ENCODE results near the gene EFR3B. TPM values are rescaled to one million over a fixed set of nuclear protein-coding genes. Genes with fewer than 3 reads are reported as not detected.

Gene EFR3B
- total and polyA plus RNA-seq, 9 donors = 0.36 to 4.5 (median 1.4) TPM

DNA sequence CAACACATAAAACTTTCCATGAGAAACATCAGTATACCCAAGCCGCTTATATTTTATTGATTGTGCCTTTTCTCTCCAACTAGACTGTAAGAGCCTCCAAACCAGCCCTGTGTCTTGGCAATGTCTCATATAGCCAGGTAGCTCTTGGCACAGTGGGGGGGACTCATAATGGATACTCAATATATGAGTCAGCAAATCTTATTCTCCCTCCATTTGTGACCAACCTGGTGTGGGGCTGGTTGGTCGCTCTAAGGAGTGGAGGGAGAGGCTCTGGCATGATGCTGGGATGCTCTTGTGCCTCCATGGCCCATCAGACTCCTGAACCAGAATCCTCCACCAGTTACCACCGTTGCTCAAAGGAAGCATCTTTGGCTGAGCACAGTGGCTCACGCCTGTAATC lies 32.0 kb downstream of the EFR3B start:
- Histone ChIP-seq H3K27me3 (no peaks in the 10 kb centered on the region), H3K9me3 (no peaks in the 10 kb centered on the region), H3K4me3 (no peak overlapping the region), H3K27ac (no peak overlapping the region), H3K4me1 (ENCODE audit: insufficient read depth) (peaks cover 3% of the 10 kb centered on the region), H3K36me3 (no peaks in the 10 kb centered on the region)
- intact Hi-C loops (cut with DNase I) = no loop called here
- DNase-seq = no peak
- TF ChIP-seq, protein P1, sequence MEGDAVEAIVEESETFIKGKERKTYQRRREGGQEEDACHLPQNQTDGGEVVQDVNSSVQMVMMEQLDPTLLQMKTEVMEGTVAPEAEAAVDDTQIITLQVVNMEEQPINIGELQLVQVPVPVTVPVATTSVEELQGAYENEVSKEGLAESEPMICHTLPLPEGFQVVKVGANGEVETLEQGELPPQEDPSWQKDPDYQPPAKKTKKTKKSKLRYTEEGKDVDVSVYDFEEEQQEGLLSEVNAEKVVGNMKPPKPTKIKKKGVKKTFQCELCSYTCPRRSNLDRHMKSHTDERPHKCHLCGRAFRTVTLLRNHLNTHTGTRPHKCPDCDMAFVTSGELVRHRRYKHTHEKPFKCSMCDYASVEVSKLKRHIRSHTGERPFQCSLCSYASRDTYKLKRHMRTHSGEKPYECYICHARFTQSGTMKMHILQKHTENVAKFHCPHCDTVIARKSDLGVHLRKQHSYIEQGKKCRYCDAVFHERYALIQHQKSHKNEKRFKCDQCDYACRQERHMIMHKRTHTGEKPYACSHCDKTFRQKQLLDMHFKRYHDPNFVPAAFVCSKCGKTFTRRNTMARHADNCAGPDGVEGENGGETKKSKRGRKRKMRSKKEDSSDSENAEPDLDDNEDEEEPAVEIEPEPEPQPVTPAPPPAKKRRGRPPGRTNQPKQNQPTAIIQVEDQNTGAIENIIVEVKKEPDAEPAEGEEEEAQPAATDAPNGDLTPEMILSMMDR (IDR thresholded peaks at IDR 0.05) = no peak
- no peak for TF ChIP-seq POLR2A (IDR thresholded peaks at IDR 0.05)
- TF ChIP-seq EP300 (IDR thresholded peaks at IDR 0.05) = no peak
- 90 to 91% (median 91%) methylated on average over 4 of the region's 4 CpGs for WGBS, 3 donors

DNA sequence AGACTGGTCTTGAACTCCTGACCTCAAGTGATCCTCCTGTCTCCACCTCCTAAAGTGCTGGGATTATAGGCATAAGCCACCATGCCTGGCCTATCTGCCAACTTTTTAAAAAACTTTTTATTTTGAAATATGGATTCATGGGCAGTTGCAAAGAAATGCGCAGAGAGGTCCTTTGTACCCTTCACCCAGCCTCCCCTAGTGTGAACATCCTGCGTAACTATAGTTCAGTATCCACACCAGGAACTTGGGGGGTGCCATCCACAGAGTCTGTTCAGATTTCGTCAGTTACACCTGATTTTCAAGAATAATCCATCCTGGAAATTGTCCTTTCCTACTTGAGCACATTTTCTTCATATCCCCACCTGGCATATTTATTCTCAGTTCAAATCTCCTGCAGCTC lies 33.0 kb downstream of the EFR3B start:
- Histone ChIP-seq H3K4me1 (ENCODE audit: insufficient read depth) (peaks cover 3% of the 10 kb centered on the region), H3K4me3 (no peak overlapping the region), H3K9me3 (no peaks in the 10 kb centered on the region), H3K27ac (no peak overlapping the region), H3K27me3 (no peaks in the 10 kb centered on the region), H3K36me3 (no peaks in the 10 kb centered on the region)
- intact Hi-C loops (cut with DNase I) = no loop called here
- no peak for DNase-seq
- TF ChIP-seq EP300 (IDR thresholded peaks at IDR 0.05) (no peak), POLR2A (IDR thresholded peaks at IDR 0.05) (no peak)
- TF ChIP-seq, protein P1 (IDR thresholded peaks at IDR 0.05) = no peak
- whole genome bisulfite sequencing, 3 donors = 99% methylated on average over 3 of the region's 3 CpGs

DNA sequence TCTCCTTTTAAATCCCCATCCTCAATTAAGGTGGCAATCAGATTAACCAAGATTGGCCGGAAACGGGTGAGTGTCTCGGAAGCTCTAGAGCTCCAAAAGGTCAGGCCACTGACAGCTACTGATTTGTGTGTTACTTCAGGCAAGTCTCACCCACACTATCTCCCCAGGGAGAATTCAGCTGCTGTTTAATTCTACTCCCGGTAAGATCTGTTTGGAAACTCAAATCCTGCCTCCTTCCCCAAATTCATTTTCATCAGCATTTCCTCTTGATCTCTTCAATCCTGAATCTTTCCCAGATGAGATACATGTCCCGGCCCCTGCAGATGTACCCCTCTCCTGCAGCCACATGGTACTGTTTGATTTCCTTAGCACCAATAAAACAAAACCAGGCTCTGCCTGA lies 34.9 kb downstream of the EFR3B start:
- no peak overlapping the region for H3K27ac ChIP-seq
- WGBS, 3 donors = 58 to 71% (median 69%) methylated on average over 5 of the region's 5 CpGs
- no peak overlapping the region for H3K4me3 ChIP-seq
- no peaks in the 10 kb centered on the region for H3K36me3 ChIP-seq
- H3K9me3 ChIP-seq = no peaks in the 10 kb centered on the region
- no peaks in the 10 kb centered on the region for H3K27me3 ChIP-seq
- TF ChIP-seq, protein P1 (IDR thresholded peaks at IDR 0.05) = no peak
- TF ChIP-seq POLR2A (IDR thresholded peaks at IDR 0.05) (no peak), EP300 (IDR thresholded peaks at IDR 0.05) (no peak)
- intact Hi-C loops (cut with DNase I) = no loop called here
- peaks cover 3% of the 10 kb centered on the region for H3K4me1 ChIP-seq (ENCODE audit: insufficient read depth)
- DNase-seq = no peak

DNA sequence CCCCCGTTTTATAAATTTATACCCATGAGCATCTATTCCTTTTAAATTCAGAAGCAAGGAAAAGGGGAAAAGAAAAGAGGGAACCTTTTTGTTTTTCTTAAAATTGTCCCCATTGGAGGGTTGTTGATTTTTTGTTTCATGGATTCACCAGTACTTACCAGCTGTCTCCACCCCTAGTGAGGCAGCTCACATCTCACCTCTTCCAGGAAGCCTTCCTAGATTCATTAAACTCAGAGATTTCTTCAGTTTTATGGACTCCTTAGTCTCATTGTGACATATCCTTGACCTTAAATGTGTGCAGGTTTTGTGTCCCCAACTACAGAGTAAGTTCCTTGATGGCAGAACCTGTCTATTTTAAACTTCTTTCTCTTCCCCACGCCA lies 35.9 kb downstream of the EFR3B start:
- Histone ChIP-seq H3K27me3 (no peaks in the 10 kb centered on the region), H3K27ac (no peak overlapping the region), H3K9me3 (no peaks in the 10 kb centered on the region), H3K4me1 (ENCODE audit: insufficient read depth) (peaks cover 3% of the 10 kb centered on the region), H3K4me3 (no peak overlapping the region), H3K36me3 (no peaks in the 10 kb centered on the region)
- DNase-seq = no peak
- TF ChIP-seq, protein P1 (IDR thresholded peaks at IDR 0.05) = no peak
- TF ChIP-seq POLR2A (IDR thresholded peaks at IDR 0.05) (no peak), EP300 (IDR thresholded peaks at IDR 0.05) (no peak)
- WGBS, 3 donors = 42 to 61% (median 52%) methylated on average over 2 of the region's 2 CpGs
- intact Hi-C loops (cut with DNase I) = no loop called here

All from ovary (tissue), 9 donors.